Activated CD4-positive, alpha-beta T cell treated with anti-CD3 and anti-CD28 coated beads, Interleukin-2, amount 50 U/mL, for 24 hours (primary cell): ENCODE results near the gene METRNL.
"Not testable (repeated sequence)": the region's sequence is repeated elsewhere in the genome, so short reads cannot be mapped to it uniquely, and the experiment has no call there.

ENCODE experiments used
- DNase-seq, 2 donors: peaks; one replicate each; pipeline ENCODE4 v3.0.0-alpha.2; 2020; ENCODE audit warnings: low read depth in 1 of 2, low spot score in 1 of 2

The METRNL gene

DNA sequence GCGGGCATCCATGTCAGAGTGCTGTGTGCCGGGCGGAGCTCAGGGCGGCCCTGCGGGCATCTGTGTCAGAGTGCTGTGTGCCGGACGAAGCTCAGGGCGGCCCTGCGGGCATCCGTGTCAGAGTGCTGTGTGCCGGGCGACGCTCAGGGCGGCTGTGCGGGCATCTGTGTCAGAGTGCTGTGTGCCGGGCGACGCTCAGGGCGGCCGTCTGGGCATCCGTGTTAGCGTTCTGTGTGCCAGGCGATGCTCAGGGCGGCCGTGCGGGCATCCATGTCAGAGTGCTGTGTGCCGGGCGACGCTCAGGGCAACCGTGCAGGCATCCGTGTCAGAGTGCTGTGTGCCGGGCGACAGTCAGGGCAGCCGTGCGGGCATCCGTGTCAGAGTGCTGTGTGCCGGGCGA, 55.0 kb downstream of the METRNL start:
- not testable (repeated sequence) for DNase-seq

DNA sequence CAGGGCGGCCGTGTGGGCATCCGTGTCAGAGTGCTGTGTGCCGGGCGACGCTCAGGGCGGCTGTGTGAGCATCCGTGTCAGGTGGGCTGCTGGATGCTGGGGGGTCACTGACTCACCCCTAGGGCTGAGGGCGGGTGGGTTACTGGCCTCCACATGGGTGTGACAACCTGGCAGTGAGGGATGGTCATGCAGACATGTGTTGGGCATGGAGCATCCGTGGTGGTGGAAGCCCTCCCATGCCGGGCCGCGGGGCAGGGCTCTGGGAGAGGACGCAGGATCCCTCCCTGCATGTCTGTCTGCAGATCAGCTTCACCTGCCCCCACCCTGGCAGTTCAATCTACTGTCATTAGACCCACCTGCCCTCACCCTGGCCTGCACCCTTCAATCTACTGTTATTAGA, 56.3 kb downstream of the METRNL start:
- DNase-seq, result no peak

DNA sequence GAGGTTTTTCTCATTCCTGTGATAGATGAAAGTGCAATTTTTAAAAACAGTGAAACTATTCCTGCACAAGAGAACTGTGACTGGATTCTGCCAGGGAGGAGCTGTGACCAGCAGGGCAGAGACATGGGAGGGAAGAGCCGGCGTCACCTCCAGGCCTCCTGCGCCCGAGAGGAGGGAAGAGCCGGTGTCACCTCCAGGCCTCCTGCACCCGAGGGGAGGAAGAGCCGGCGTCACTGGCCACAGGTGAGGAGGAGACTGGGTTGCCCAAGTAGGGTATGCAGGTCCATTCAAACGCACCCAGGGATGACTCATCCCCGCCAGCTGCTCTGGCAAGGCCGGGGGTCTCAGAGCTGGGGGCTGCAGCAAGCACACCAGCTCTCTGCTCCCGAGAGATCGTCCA, 56.7 kb downstream of the METRNL start:
- no peak for DNase-seq

DNA sequence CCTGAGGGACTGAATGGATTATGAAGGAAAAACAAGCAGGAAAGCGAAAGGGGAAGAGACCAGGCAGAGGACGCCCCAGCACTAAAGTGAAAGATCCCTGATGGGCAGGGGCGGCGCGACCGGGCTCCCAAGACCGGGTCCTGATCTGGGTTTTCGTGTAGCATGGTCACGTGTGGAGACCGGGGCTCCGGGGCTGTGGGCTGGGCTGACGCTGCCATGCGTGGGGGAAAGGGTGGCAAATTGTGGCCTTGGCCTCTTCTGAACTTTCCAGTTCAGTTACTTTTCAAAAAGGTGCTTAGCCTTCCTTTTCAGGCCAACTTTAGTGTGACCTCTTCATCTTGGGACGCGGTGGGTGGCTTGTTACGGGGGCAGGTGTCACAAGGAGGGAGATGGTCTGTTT, 57.5 kb downstream of the METRNL start:
- no peak for DNase-seq

DNA sequence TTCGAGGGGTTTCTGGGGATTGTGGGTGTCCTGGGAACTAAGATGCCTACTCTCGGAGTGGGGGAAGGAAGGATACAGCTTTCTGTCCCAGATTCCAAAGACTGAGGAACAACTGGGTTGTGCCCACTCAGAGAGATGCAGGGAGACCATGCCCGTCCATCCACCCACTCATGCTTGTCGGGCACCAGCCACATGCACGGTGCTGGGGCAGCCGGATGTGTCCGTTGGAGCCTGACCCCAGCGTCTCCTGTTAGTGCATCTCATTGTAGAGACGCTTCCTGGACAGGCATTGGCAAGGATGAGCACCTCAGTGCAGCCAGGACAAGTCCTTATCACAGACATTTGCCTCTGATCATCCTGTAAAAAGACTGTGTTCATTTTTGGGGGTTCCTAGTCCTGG, 58.1 kb downstream of the METRNL start:
- no peak for DNase-seq

DNA sequence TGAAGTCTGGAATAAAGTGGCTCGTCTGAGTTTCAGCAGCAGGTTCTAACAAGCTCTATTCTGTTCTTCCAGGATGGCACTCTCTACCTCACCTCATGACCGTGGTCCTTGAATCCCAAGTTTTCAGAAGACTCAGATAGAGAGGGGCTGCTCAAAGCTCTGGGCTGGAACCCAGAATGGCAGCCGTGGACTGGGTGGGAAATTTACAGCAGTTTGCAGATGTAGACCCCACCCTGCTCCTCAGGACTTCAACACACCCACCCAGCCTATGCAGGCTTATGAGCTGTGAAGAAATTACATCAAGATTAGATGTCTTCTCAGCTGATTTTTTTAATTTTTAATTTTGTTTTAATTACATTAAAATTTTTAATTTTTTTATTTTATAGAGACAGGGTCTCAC, 59.4 kb downstream of the METRNL start:
- no peak for DNase-seq

DNA sequence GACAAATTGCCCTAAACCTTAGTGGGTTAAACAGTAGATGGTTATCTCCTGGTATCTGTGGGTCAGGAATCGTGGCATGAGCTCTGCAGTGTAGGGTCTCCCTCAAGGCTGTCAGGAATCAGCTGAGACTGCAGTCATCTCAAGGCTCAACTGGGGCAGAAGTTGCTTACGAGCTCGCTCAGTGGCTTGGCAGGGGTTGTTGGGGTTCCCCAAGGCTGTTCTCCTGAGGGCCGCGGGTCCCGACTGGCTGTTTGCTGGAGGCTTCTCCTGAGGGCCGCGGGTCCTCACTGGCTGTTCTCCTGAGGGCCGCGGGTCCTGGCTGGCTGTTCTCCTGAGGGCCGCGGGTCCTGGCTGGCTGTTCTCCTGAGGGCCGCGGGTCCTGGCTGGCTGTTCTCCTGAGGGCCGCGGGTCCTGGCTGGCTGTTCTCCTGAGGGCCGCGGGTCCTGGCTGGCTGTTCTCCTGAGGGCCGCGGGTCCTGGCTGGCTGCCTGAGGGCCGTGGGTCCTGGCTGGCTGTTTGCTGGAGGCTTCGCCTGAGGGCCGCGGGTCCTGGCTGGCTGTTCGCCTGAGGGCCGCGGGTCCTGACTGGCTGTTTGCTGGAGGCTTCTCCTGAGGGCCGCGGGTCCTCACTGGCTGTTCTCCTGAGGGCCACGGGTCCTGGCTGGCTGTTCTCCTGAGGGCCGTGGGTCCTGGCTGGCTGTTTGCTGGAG, 60.3 kb downstream of the METRNL start:
- not testable (repeated sequence) for DNase-seq

DNA sequence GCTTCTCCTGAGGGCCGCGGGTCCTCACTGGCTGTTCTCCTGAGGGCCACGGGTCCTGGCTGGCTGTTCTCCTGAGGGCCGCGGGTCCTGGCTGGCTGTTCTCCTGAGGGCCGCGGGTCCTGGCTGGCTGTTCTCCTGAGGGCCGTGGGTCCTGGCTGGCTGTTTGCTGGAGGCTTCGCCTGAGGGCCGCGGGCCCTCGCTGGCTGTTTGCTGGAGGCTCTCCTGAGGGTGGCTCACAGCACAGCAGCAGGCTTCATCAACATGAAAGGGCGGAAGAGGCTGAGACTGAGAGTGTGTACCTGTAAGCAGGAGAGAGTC, 60.8 kb downstream of the METRNL start:
- DNase-seq, result not testable (repeated sequence)

DNA sequence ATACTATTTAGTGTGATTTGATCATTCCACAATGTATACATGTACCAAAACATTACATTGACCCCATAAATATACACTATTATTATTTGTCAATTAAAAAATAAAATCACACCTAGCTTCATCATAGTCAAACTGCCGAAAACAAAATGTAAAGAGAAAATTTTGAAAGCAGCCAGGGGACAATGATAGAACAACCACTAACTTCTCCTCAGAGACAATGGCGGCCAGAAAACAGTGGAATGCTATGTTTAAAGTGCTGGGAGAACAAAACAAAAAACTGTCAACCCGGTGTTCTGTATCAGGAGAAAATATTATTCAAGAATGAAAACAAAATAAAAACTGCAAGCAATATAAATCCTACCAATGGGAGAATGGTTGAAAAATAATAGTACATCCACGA, 63.2 kb downstream of the METRNL start:
- DNase-seq, result no peak

DNA sequence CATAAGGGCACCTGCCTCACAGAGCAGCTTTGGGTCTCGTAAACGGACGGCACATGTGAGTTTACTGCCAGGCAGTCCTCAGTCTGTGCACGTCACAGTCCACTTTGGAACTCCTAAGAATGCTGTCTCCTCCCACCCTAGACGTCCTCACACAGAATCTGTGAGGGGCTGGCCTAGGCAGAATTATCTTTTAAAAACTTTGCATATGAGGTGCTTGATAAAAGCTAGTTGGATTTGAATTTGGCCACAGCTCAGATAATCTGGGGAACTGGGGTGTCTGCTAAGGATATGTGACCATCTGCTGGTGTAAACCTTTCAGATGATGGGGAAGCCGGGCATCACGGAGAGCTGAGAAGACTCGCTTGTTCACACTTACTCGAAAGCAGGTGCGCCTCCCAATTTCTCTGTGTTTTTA, 64.4 kb downstream of the METRNL start:
- no peak for DNase-seq
